Measurements from ENCODE around the gene SPATA21.
A peak's percentile ranks its signal among the peaks of the same experiment; 100 is the strongest.

The SPATA21 gene

GRCh38 chr1:16418823-16419425 is 18.3 kb downstream of the SPATA21 start:
- DNase-seq = no peak

- DNase-seq = no peak
Measured at GRCh38 chr1:16413191-16413590, 24.0 kb downstream of the SPATA21 start.

- DNase-seq = no peak
Measured at GRCh38 chr1:16410803-16411202, 26.4 kb downstream of the SPATA21 start.

- DNase-seq = no peak
Measured at GRCh38 chr1:16409536-16410152, 27.6 kb downstream of the SPATA21 start.

GRCh38 chr1:16406868-16407267 is 30.4 kb downstream of the SPATA21 start:
- DNase-seq = no peak

GRCh38 chr1:16405441-16405840 is 31.8 kb downstream of the SPATA21 start:
- no peak for DNase-seq

- DNase-seq = no peak
Measured at GRCh38 chr1:16402742-16403141, 34.5 kb downstream of the SPATA21 start.

- DNase-seq = no peak
Measured at GRCh38 chr1:16398371-16398953, 38.8 kb downstream of the SPATA21 start.

GRCh38 chr1:16397120-16397519 is 40.1 kb downstream of the SPATA21 start:
- DNase-seq = no peak

- DNase-seq = no peak
Measured at GRCh38 chr1:16396591-16396990, 40.6 kb downstream of the SPATA21 start.

GRCh38 chr1:16394977-16395376 is 42.2 kb downstream of the SPATA21 start:
- no peak for DNase-seq

- no peak for DNase-seq
Measured at GRCh38 chr1:16393570-16394521, 43.4 kb downstream of the SPATA21 start.

- no peak for DNase-seq
Measured at GRCh38 chr1:16392740-16393569, 44.3 kb downstream of the SPATA21 start.

GRCh38 chr1:16391411-16391810 is 45.8 kb downstream of the SPATA21 start:
- DNase-seq = no peak

GRCh38 chr1:16387201-16388188 is 49.7 kb downstream of the SPATA21 start:
- DNase-seq = no peak

- peak; percentile 20 for DNase-seq
Measured at GRCh38 chr1:16386454-16387113, 50.6 kb downstream of the SPATA21 start.

GRCh38 chr1:16385659-16386453 is 51.4 kb downstream of the SPATA21 start:
- no peak for DNase-seq

GRCh38 chr1:16383888-16384287 is 53.3 kb downstream of the SPATA21 start:
- DNase-seq = no peak

GRCh38 chr1:16380868-16381267 is 56.4 kb downstream of the SPATA21 start:
- no peak for DNase-seq

GRCh38 chr1:16378443-16378842 is 58.8 kb downstream of the SPATA21 start:
- DNase-seq = no peak
